ENCODE measurements around the gene FCGBP.

Gene FCGBP

DNA sequence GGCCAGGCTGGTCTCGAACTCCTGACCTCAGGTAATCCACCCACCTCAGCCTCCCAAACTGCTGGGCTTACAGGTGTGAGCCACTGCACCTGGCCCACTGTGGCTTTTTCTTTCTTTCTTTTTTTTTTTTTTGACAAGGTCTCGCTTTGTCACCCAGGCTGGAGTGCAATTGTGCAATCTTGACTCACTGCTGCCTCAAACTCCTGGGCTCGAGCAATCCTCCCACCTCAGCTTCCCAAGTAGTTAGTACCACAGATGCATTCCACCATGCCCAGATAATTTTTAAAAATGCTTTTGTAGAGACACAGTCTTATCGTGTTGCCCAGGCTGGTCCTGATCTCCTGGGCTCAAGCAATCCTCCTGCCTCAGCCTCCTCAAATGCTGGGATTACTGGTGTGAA, 12.1 kb upstream of the FCGBP start:
- no peak for DNase-seq (ENCODE audit: low read depth)

DNA sequence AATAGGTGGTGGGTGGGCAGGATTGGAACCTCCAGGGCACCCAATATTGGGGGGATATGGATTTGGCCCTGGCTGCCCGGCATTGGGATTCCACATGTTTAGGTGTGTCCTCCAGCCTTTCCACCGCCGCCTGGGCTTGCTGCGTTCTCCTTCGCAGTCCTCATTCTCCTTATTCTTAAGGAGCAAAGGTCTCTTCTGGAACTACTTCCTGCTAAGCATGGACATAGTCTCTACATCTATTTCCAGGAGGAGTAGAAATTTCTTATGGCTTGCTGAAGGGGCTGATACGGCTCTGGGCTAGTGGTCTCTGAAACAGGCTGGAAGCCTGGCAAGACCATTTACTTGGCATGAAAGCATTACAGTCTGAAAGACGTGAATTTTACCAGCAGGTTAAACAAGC, 9.2 kb upstream of the FCGBP start:
- DNase-seq (ENCODE audit: low read depth): no peak

DNA sequence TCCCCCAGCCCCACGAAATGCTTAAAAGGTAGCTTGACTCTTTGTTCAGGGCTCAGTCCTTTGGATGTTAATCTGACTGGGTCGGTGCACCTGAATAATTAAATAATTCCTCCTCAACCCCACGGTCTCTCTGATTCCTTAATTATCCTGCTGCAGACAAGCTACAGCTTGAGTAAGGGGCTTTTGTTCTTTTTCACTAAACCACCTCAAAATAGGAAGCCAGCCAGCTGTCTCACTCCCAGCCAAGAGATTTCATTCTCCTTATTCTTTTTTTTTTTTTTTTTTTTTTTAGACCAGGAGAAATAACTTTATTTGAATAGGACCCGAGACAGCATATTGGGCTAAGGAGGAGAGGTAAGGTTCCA, 7.9 kb upstream of the FCGBP start:
- no peak for DNase-seq (ENCODE audit: low read depth)

DNA sequence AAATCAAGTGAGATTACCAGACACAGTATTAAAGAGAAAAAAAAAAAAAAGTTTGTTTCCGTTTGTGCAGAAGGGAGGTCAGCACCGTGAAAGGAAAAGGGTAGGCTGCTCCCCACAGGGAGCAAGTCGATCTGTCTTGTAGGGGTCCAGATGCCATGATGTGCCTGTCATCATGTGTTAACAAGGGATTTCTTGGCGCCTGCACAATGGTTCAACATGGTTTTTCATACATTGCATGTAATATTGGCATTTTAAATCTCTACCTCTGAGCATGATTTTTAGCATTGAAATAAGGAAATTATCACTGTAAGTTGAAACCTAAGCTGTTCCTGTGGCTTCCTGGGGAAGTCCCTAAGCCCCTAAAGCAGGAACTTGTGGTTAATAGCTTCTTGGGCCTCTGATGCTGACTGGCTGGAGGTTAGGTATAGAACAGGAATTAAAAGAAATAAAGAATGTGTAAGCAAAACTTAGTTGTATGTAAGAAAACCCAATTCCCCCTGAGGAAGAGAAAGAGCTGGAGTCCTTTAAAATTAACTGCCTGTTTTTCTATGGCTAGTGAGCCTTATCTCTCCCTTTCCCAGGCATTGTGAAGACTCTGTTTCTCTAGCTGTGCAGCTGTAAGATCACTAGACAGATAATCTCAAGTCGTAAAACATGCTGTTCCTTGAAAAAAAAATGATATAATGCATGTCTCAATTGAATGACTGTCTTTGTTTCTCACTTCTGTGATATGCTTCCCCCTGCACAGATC, 7.4 kb upstream of the FCGBP start:
- DNase-seq (ENCODE audit: low read depth): no peak

DNA sequence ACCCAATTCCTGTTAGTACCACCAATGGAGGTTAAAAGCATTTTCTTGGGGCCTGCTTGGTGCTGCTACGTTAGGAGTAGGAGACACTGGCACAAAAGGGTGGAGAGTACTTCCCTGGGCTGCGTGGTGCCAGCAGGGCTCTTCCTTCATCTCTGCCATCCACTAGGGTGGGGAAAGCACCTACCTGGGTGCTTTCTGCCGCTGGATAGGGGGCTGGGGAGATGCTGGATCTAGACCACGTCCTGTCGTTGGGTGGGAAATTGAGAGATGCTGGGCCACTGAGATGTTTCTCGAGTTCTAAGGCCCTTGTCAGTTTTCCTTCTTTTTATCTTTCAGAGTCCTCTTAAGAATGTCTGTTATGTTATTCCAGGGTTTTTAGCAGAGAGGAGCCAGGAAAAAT, 6.7 kb upstream of the FCGBP start:
- no peak for DNase-seq (ENCODE audit: low read depth)

DNA sequence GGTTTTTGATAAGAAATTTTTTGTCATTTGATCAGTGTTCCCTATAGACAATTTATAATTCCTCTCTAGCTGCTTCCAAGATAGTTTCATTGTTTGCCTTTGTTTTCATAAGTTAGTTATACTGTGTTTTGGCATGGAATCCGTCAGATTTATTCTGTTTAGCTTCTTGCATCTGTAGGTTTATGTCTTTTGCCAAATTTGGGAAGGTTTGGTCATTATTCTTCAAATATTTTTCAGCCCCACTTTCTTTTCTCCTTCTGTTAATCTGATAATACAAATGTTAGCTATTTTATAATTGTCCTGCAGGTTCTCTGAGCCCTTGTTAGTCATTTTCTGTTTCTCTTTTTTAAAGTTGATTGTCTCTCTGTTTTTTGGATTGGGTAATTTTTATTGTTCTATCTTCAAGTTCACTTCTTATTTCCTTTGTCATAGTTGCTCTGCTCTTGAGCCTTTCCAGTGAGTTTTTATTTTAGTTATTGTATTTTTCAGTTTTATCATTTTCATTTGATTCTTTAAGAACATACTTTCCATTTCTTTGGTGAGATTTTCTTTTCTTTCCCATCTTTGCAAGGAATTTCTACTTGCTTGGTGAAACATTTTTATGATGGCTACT, 5.9 kb upstream of the FCGBP start:
- no peak for DNase-seq (ENCODE audit: low read depth)

DNA sequence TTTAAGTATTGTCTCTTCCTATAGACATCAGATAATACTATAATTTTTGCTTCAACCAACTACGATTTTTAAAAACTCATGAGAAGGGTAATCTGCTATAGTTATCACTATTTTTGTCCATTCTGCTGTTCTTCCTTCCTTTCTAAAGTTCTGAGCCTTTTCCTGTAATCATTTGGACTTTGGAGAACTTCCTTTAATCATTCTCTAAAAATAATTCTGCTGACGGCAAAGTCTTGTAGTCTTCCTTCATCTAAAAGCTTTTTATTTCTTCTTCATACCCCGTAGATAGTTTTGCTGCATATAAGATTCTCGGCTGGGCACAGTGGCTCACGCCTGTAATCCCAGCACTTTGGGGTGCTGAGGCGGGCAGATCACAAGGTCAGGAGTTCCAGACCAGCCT, 5.1 kb upstream of the FCGBP start:
- no peak for DNase-seq (ENCODE audit: low read depth)

DNA sequence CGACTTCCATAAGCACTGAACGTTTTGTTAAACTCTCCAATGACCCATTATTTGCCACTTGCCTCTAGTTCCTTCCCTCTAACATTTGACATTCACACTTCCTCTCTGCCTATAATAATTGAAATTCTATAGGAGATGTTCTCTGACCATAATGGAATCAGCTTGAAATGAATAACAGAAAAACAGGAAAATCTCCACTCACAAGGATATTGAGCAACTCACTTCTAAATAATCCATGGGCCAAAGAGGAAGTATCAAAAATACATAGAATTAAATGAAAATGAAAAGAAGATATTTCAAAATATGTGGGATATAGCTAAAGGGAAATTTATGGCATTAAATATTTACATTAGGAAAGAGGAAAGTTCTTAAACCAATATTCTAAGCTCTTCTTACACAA, 3.4 kb upstream of the FCGBP start:
- no peak for DNase-seq (ENCODE audit: low read depth)

DNA sequence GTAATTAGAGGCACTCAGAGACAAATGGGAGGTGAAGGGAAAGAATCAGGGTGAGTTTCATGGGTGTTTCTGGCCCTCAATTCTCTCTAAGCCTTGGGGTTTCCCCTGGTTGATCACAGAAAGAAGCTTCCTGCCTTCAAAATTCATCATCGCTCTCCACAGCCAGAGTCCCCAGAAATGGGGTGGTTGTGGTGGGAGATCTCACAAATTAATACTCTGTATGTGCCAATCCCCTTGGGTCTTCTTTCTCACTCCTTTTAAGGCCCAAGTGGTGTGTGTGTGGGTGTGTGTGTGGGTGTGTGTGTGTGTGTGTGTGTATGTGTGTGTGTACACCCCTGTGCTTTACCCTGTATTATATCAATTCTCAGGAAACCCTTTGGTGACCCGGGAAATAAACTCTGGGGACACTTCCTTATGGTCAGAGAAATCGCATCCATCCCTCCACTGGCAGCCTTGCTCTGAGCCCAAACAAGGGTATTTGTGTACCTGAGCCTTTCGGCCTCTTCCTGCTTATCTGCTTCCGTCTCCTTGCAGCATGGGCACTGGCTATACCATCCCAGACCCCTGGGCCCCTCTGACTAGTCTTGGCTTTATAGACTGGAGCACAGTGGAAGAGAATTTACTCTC, 2.8 kb upstream of the FCGBP start:
- no peak for DNase-seq (ENCODE audit: low read depth)

DNA sequence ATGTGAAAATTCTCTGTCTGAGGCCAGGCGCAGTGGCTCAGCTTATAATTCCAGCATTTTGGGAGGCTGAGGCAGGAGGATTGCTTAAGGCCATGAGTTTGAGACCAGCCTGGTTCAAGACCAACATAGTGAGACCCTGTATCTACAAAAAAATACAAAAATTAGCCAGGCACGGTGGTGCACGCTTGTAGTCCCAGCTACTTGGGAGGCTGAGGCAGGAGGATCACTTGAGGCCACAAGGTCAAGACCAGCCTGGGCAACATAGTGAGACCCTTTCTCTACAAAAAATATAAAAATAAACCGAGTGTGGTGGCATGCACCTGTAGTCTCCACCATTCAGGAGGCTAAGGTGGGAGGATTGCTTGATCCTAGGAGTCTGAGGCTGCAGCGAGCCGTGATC, 2.2 kb upstream of the FCGBP start:
- no peak for DNase-seq (ENCODE audit: low read depth)

DNA sequence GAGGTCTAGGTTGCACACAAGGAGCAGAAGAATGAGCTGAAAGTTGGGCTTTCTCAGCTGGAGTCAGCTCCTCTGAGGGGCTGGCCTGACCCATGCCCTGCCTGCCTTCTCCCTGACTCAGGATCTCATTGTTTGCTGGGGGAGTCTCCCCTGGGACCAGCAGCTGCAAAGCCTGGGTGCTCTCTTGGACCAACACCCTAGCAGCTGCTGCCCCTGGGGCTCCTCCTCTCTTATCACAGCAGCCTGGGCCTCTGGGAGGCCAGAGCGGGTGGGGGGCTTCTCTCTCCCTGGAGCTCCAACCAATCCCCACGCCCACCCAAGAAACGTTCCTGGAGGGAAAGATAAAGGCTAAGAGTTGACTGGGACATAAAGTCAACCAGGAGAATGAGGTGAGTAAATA, 1.6 kb upstream of the FCGBP start:
- no peak for DNase-seq (ENCODE audit: low read depth)

DNA sequence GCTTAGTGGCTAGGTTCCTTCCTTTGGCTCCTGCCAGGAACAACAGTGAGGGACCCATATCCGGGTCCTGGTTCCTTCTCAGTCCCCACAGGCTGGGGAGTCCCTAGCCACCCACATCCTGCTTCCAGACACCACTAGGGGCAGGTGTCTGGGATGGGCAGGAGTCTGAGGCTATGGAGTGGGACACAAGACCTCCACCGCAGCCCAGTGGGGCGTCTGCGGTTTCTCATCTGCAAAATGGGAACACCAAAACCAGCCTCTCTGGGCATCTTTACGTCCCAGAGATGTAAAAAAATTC, 879 bp upstream of the FCGBP start:
- no peak for DNase-seq (ENCODE audit: low read depth)

DNA sequence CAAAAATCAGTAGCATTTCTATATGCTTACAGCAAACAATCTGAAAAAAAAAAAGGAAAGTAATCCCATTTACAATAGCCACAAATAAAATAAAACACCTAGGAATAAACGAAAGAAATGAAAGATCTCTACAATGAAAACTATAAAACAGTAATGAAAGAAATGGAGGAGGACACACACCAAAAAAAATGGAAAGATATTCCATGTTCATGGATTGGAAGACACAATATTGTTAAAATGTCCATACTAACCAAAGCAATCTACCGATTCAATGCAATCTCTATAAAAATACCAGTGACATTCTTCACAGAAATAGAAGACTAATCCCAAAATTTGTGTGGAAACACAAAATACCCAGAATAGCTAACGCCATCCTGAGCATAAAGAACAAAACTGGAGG, 4.7 kb downstream of the FCGBP start:
- no peak for DNase-seq (ENCODE audit: low read depth)

DNA sequence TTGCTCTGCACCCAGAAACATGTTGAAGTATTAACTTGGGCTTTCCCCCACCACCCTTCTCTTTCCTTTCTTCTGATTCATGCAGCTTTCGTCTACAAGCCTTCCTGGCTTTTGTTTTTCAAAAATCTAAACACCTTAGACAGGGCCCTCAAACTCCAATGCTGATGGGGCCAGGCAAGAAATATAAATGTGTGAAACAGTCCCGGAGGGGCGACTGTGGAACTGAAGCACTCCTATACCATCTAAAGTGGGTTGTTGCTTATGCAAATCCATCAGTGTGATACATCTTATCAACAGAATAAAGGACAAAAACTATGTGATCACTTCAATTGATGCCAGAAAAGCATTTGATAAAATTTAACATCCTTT, 6.1 kb downstream of the FCGBP start:
- DNase-seq (ENCODE audit: low read depth): no peak

DNA sequence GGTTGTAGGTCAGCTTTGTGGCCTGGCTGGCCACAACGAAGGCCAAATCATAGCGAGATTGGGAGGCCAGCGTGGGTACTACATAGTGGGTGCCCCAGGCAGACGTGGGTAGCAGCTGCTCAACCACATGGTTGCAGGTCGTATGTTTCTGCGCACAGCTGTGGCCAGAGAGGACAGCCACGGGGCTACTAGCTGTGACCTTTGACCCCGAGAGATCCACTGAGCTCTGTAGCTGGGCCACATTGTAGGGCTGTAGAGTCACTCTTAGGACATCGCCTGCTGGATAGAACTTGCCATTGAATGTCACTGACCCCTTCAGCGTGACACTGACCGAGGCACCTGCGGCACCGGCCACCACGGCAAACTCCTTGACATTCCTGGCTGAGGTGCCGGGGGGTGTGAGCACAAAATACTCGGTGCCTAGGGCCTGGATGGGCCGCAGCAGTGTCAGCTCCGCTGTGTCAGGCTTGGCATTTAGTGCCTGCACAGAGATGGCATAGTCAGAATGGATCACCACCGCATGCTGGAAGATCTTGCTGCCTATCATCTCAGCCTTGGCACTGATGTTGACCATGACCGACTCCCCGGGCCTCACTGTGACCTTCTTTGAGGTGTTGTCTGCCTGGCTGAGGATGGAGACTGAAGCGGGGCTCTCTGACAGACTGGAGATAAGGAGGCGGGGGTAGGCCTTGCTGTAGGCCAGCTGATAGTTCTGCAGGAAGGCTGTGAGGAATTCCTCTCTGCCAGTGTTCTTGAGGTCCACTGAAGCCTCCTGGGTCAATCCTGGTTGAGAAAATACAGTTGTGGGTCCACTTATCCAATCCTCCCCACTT, 6.7 kb downstream of the FCGBP start:
- DNase-seq (ENCODE audit: low read depth): no peak

DNA sequence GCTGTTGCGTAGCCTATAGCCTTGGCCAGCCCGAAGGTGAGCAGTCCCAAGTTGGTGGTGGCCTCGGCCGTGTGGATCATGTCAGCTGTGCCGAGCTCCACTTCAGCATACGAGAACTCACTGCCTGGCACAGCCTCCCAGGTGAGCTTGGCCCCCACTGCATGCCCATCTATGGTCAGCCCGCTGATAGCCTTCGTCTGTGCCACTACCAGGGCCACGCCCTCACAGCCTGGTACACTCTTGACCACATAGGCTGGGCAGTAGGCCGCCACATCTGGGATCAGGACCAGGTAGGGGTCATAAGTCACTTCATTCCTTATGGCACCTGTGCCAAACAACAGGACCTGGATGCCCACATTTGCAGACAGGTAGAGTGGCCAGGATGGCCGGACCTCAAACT, 7.4 kb downstream of the FCGBP start:
- DNase-seq (ENCODE audit: low read depth): no peak

DNA sequence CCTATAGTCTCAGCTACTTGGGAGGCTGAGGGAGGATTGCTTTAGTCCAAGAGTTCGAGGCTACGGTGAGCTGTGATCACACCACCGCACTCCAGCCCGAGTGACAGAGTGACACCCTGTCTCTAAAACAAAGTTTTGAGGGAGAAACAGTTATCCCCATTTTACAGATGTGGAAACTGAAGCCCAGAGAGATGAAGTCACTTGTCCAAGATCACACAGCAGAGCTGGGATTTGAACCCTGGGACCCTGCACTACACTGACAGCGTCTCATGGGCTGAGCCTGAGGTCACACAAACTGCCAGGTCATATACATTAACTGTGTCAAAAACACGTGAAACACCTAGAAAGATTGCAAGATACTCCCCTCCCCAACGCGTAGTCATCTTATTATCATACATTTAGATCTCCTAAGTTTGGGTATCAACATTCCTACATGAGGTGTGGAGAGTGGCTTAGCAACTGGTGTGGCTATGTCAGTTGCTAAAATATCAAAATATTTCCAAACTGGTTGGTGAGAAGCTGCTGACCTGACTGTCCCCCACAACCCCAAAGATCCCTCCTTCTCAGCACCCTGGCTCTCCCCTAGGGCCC, 8.2 kb downstream of the FCGBP start:
- no peak for DNase-seq (ENCODE audit: low read depth)

DNA sequence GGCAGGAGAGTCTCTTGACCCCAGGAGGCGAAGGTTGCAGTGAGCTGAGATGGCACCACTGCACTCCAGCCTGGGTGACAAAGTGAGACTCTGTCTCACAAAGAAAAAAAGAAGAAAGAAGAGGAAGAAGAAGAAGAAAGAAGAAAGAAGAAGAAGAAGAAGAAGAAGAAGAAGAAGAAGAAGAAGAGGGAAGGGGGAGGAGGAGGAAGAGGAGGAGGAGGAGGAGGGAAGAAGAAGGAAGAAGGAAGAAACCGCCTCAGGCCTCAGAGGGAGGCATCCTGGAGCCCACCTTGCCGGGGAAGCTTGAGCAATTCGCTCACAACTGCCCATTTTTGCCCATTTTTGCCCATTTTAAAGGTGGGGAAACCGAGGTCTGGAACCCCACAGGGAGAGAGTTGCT, 9.5 kb downstream of the FCGBP start:
- DNase-seq (ENCODE audit: low read depth): no peak

DNA sequence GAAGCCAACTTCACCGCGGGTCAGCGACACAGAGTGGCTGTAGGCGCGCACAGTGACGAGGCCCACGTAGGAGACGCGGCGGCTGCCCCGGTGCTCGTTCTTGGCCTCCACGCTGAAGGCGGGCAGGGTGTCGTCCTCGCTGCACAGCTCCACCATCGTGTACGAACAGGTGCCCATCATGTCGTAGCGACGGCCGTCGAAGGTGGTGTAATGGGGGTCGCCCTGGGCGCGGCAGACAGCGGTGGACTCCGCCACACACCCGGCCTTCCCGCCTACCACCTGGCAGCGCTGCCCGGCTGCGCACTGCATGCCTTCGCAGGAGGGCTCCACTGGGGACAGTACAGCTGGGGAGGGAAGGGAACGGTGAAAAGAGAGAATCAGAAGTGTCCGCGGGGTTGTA, 10.0 kb downstream of the FCGBP start:
- no peak for DNase-seq (ENCODE audit: low read depth)

DNA sequence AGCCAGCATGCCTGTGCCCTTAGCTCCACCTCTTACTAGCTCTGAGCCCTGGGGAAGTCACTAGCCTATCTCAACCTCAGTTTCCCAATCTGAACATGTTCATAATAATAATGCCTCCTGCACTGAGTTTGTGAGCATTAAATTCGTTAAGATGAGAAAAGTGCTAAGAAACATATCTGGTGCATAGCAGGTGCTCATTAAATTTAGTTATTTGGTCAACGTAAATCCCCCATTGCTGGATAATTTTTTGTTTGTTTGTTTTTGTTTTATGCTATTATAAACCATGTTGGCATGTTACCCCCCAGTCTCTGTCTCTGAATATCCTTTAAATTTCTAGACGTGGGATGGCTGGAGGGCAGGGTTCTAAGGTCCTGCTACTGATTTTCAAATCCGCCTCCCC, 10.6 kb downstream of the FCGBP start:
- no peak for DNase-seq (ENCODE audit: low read depth)

DNA sequence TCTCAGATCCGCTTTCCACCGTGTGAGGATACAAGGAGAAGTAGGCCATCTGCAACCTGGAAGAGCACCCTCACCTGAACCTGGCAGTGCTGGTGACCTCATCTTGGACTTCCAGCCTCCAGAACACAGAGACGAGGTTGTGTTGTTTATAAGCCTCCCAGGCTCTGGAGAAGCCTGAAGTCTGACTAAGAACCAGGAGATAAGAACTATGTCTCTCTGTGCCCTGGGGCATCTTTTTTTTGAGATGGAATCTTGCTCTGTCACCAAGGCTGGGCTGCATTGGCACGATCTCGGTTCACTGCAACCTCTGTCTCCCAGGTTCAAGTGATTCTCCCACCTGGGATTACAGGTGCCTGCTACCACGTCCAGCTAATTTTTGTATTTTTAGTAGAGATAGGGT, 14.5 kb downstream of the FCGBP start:
- DNase-seq (ENCODE audit: low read depth): no peak

DNA sequence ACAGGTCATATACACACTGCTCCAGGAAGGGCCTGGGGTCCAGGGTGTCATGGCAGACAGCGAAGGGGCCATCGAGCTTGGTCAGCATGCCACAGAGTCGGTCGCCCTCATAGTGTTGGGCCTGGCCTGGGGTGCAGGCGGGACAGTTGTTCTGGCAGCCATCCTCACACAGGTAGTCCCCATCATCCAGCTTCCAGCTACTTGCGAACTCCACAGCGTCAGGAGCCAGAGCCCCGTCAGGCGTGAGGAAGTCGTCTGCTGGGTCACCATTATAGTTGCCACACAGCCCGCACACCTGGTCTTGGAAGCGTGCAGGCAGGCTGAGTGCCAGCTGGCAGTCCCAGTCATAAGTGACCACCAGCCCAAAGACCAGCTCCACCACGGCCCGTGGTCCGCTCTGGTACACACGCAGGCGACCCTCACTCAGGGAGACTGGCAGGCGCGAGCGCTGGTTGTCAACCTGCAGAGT, 16.2 kb downstream of the FCGBP start:
- DNase-seq (ENCODE audit: low read depth): no peak
